Measurements from ENCODE around the gene CNIH3.

- TF ChIP-seq EZH2 (IDR thresholded peaks at IDR 0.05) (no peak), POLR2AphosphoS5 (IDR thresholded peaks at IDR 0.05; ENCODE audit: borderline replicate concordance, low read depth, low read length) (no peak)
These were observed 50.0 kb downstream of the CNIH3 start for GRCh38 chr1:224666078-224666477.

All from SK-N-MC (cell line).